BJ (cell line): ENCODE data around the gene HRAS. TPM values are rescaled to one million over a fixed set of nuclear protein-coding genes. Genes with fewer than 3 reads are reported as not detected.

Experiments
- CTCF ChIA-PET: fragments of 350-600 bp; formaldehyde crosslinking; extraction: SDS; loops from one replicate; lab custom pipeline; 2021; ENCODE audit warnings: antibody characterized with exemption, inconsistent platforms; lab: Yijun Ruan, JAX
- POLR2A ChIA-PET: fragments of 300-600 bp; sonication (Branson Sonifier 250); formaldehyde crosslinking; extraction: SDS; loops from one replicate; lab custom pipeline; 2021; ENCODE audit warnings: antibody characterized with exemption; lab: Charles Lee
- DNase-seq: peaks from one replicate; pipeline ENCODE4 v3.0.0-alpha.2; 2011; ENCODE audit warnings: low read depth
- H3K27me3 ChIP-seq: 2 replicates; pipeline ENCODE4 v1.6.0; 2011; ENCODE audit warnings: low read length; ENCODE audit not compliant: control insufficient read depth, insufficient read depth
- H3K36me3 ChIP-seq: 2 replicates; pipeline ENCODE4 v1.5.1; 2011; ENCODE audit warnings: low read length; ENCODE audit not compliant: control insufficient read depth, insufficient read depth
- H3K4me3 ChIP-seq: 2 replicates; pipeline ENCODE4 v1.5.1; 2011; ENCODE audit warnings: low read depth, mild to moderate bottlenecking, control low read depth, low read length
- CTCF ChIP-seq: IDR thresholded peaks from 2 replicates; pipeline ENCODE4 v1.5.1; 2011; ENCODE audit warnings: low read depth, mild to moderate bottlenecking, control low read depth, inconsistent platforms, low read length, moderate library complexity; ENCODE audit not compliant: insufficient read depth
- polyA minus RNA-seq: library from RNA; depleted of rRNA, polyadenylated mRNA; stranded (reverse); fragments of >200 nt; gene quantifications from 2 replicates; pipeline ENCODE4 v1.2.3, GENCODE V29; 2011; rRNA and poly(A)+ RNA removed
- polyA plus RNA-seq: library from polyadenylated mRNA; depleted of rRNA; stranded (reverse); fragments of >200 nt; gene quantifications from 2 replicates; pipeline ENCODE4 v1.2.3, GENCODE V29; 2011; rRNA removed

Gene HRAS
- polyA plus RNA-seq (50.3 and 90.4 TPM in 2 replicates), polyA minus RNA-seq (49.1 and 69.2 TPM in 2 replicates)

- Histone ChIP-seq H3K36me3 (peaks cover 22% of the 10 kb centered on the region), H3K4me3 (peak within 1 kb of the TSS; percentile 65), H3K27me3 (no peaks in the 10 kb centered on the region)
- CTCF ChIA-PET: interaction anchor here (0.6 to 1.5 kb wide), 5 partner anchors 13 to 210 kb away, joined by 3 to 5 read pairs (median 4); no protein-coding TSS in a partner anchor
- TF ChIP-seq CTCF: no peak
- POLR2A ChIA-PET: interaction anchor here (0.6 kb wide), 1 partner anchor 41 kb away, joined by 3 read pairs; the partner anchor contains the start of gene PHRF1
- DNase-seq: peak; percentile 60
These were observed at the start of gene HRAS for GRCh38 chr11:535519-536454. Gene HRAS, minus strand, starts transcription at chr11:535576.

- POLR2A ChIA-PET: no interaction called here
- Histone ChIP-seq H3K4me3 (no peak overlapping the region), H3K36me3 (peaks cover 18% of the 10 kb centered on the region), H3K27me3 (no peaks in the 10 kb centered on the region)
- CTCF ChIA-PET: interaction anchor here (1.5 kb wide), 1 partner anchor 12 kb away, joined by 3 read pairs; no protein-coding TSS in a partner anchor
- no peak for TF ChIP-seq CTCF
- DNase-seq: no peak
These were observed 48.9 kb upstream of the HRAS start for GRCh38 chr11:584287-584686.

GRCh38 chr11:581752-582151 is 46.4 kb upstream of the HRAS start:
- no peak overlapping the region for H3K4me3 ChIP-seq
- ChIA-PET CTCF (no interaction called here), POLR2A (no interaction called here)
- TF ChIP-seq CTCF: no peak
- peaks cover 16% of the 10 kb centered on the region for H3K36me3 ChIP-seq
- no peaks in the 10 kb centered on the region for H3K27me3 ChIP-seq
- DNase-seq: no peak

DNA sequence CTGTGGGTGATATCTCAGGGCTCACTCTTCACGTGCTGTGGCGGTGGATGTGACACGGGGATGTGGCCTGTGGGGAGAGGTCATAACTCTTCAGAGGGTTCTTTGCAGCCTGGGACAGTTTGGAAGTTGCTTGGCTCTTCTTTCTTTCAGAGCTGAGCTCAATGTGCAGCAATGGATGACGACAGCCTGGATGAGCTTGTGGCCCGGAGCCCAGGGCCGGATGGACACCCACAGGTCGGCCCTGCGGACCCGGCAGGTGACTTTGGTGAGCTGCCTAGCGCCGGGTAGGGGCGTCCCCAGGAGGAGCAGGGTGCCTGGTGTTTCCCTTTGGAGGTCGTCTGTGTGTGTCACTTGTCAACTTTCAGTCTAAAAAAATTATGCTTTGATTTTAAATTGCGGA is 46.0 kb upstream of the HRAS start:
- no peak for DNase-seq
- TF ChIP-seq CTCF: no peak
- no peak overlapping the region for H3K4me3 ChIP-seq
- peaks cover 15% of the 10 kb centered on the region for H3K36me3 ChIP-seq
- ChIA-PET CTCF (no interaction called here), POLR2A (no interaction called here)
- H3K27me3 ChIP-seq: no peaks in the 10 kb centered on the region

GRCh38 chr11:579830-580601 is 44.6 kb upstream of the HRAS start:
- ChIA-PET POLR2A (no interaction called here), CTCF (no interaction called here)

More at GRCh38 chr11:579830-580601, 44.6 kb upstream of the HRAS start:
- Histone ChIP-seq H3K36me3 (peaks cover 15% of the 10 kb centered on the region), H3K4me3 (no peak overlapping the region), H3K27me3 (no peaks in the 10 kb centered on the region)
- DNase-seq: no peak
- no peak for TF ChIP-seq CTCF
